Liver (tissue), 9 donors: ENCODE results near the gene NT5DC1. TPM values are rescaled to one million over a fixed set of nuclear protein-coding genes. Genes with fewer than 3 reads are reported as not detected.

Source experiments
- DNase-seq: peaks from one replicate; pipeline ENCODE4 v3.0.0-alpha.2; 2017; ENCODE audit warnings: low spot score
- H3K27ac ChIP-seq, 2 donors: one replicate each; pipeline ENCODE4 v1.7.0; 2013; ENCODE audit warnings: inconsistent platforms in 2 of 2, low read length in 2 of 2, control low read depth in 1 of 2, low read depth in 1 of 2, mild to moderate bottlenecking in 1 of 2
- H3K27me3 ChIP-seq, 4 donors: one replicate each; pipeline versions ENCODE4 v1.6.1 to v1.7.0; 2013; ENCODE audit warnings: low read length in 3 of 4, inconsistent platforms in 1 of 4, mild to moderate bottlenecking in 1 of 4, moderate library complexity in 1 of 4; ENCODE audit not compliant: control insufficient read depth in 4 of 4, insufficient read depth in 4 of 4
- H3K36me3 ChIP-seq, 4 donors: one replicate each; pipeline versions ENCODE4 v1.6.1 to v1.7.0; 2013; ENCODE audit warnings: low read length in 3 of 4, mild to moderate bottlenecking in 3 of 4, low read depth in 1 of 4, moderate library complexity in 1 of 4; ENCODE audit not compliant: control insufficient read depth in 4 of 4, insufficient read depth in 3 of 4
- H3K4me1 ChIP-seq, 4 donors: one replicate each; pipeline versions ENCODE4 v1.6.1 to v1.7.0; 2013; ENCODE audit warnings: low read length in 3 of 4, mild to moderate bottlenecking in 3 of 4, moderate library complexity in 1 of 4; ENCODE audit not compliant: control insufficient read depth in 4 of 4, insufficient read depth in 4 of 4
- H3K4me3 ChIP-seq, 3 donors: one replicate each; pipeline versions ENCODE4 v1.6.1 to v1.7.0; 2013; ENCODE audit warnings: low read length in 3 of 3, control low read depth in 1 of 3, low read depth in 1 of 3, mild to moderate bottlenecking in 1 of 3
- H3K9ac ChIP-seq, 2 donors: one replicate each; pipeline ENCODE4 v1.7.0; 2013; ENCODE audit warnings: low read length in 2 of 2, mild to moderate bottlenecking in 2 of 2, moderate library complexity in 2 of 2, control low read depth in 1 of 2, low read depth in 1 of 2
- H3K9me3 ChIP-seq, 4 donors: one replicate each; pipeline versions ENCODE4 v1.6.1 to v1.7.0; 2013; ENCODE audit warnings: low read length in 3 of 4; ENCODE audit not compliant: control insufficient read depth in 4 of 4
- ATF3 ChIP-seq: IDR thresholded peaks from 2 replicates; pipeline ENCODE4 v1.6.1; 2016; ENCODE audit warnings: antibody characterized with exemption
- FOXA1 ChIP-seq: IDR thresholded peaks from 2 replicates; pipeline ENCODE4 v1.6.1; 2016; ENCODE audit warnings: antibody characterized with exemption
- FOXA2 ChIP-seq: IDR thresholded peaks from 2 replicates; pipeline ENCODE4 v1.6.1; 2016; ENCODE audit warnings: antibody characterized with exemption
- GABPA ChIP-seq, 2 donors: IDR thresholded peaks in 1 of 2; conservative IDR thresholded peaks in 1 of 2; 2 replicates each; pipeline ENCODE4 v1.6.1; 2016; ENCODE audit warnings: antibody characterized with exemption in 2 of 2, mild to moderate bottlenecking in 1 of 2, moderate library complexity in 1 of 2
- HNF4A ChIP-seq, 2 donors: conservative IDR thresholded peaks; 2 replicates each; pipeline ENCODE4 v1.6.1; 2016; ENCODE audit warnings: antibody characterized with exemption in 2 of 2, mild to moderate bottlenecking in 2 of 2
- JUND ChIP-seq, 2 donors: IDR thresholded peaks; 2 replicates each; pipeline ENCODE4 v1.6.1; 2016; ENCODE audit warnings: antibody characterized with exemption in 2 of 2
- MAX ChIP-seq: IDR thresholded peaks from 2 replicates; pipeline ENCODE4 v1.6.1; 2016; ENCODE audit warnings: antibody characterized with exemption
- NR2F2 ChIP-seq: IDR thresholded peaks from 2 replicates; pipeline ENCODE4 v1.6.1; 2016; ENCODE audit warnings: antibody characterized with exemption
- RAD21 ChIP-seq, 2 donors: IDR thresholded peaks; 2 replicates each; pipeline ENCODE4 v1.6.1; 2016; ENCODE audit warnings: antibody characterized with exemption in 2 of 2, mild to moderate bottlenecking in 2 of 2
- REST ChIP-seq: IDR thresholded peaks from 2 replicates; pipeline ENCODE4 v1.6.1; 2016; ENCODE audit warnings: antibody characterized with exemption, mild to moderate bottlenecking
- RXRA ChIP-seq, 2 donors: IDR thresholded peaks; 2 replicates each; pipeline ENCODE4 v1.6.1; 2017 to 2018; ENCODE audit warnings: antibody characterized with exemption in 2 of 2, mild to moderate bottlenecking in 1 of 2
- SP1 ChIP-seq: IDR thresholded peaks from 2 replicates; pipeline ENCODE4 v1.6.1; 2018; ENCODE audit warnings: antibody characterized with exemption, mild to moderate bottlenecking
- TAF1 ChIP-seq: conservative IDR thresholded peaks from 2 replicates; pipeline ENCODE4 v1.6.1; 2016; ENCODE audit warnings: antibody characterized with exemption, mild to moderate bottlenecking
- YY1 ChIP-seq: IDR thresholded peaks from 2 replicates; pipeline ENCODE4 v1.6.1; 2016; ENCODE audit warnings: antibody characterized with exemption, mild to moderate bottlenecking
- WGBS: extraction: QIAGEN DNeasy Blood & Tissue Kit; methylation state at CpG from one replicate; pipeline ENCODE4 v1.1.7; 2013; 5-methylcytosine and 5-hydroxymethylcytosine counted together
- polyA plus RNA-seq, 2 donors: library from polyadenylated mRNA; stranded (reverse) in 1 of 2; unstranded in 1 of 2; fragments of 200-250 nt in 1 of 2; fragments of >200 nt in 1 of 2; fragmentation: Nextera tagmentation in 1 of 2; extraction: Ambion mirVana in 1 of 2; gene quantifications; one replicate each; pipeline versions ENCODE4 v1.2.1 to v1.2.3, GENCODE V29; 2013 to 2015
- total RNA-seq, 2 donors: library from RNA; depleted of rRNA; stranded (reverse); fragments of >200 nt; gene quantifications; one replicate each; pipeline ENCODE4 v1.2.3, GENCODE V29; 2014
- TF ChIP-seq, protein P1 (sequence below): fragments of 150-350 bp; IDR thresholded peaks from 2 replicates; pipeline ENCODE4 v1.5.1; 2017; ENCODE audit warnings: improper control_type of control experiment, low read depth, low read length; ENCODE audit not compliant: missing input control
- TF ChIP-seq, protein P2 (sequence below): IDR thresholded peaks from 2 replicates; pipeline ENCODE4 v1.6.1; 2016; ENCODE audit warnings: antibody characterized with exemption
- donor health status: healthy.
- donor health status: healthy.
- donor health status: healthy.
- donor health status: healthy.
- donor health status: healthy.

NT5DC1 gene
- total and polyA plus RNA-seq, 4 donors: 10.4 to 31.4 (median 23.3) TPM

GRCh38 chr6:116136373-116136772 lies 35.7 kb downstream of the NT5DC1 start:
- peaks cover 0 to 8% (median 0%) of the 10 kb centered on the region in 4 donors for H3K36me3 ChIP-seq
- no peak overlapping the region for H3K27ac ChIP-seq
- no peaks in the 10 kb centered on the region for H3K9me3 ChIP-seq
- no peaks in the 10 kb centered on the region for H3K27me3 ChIP-seq
- TF ChIP-seq GABPA (IDR thresholded peaks at IDR 0.05 in 1 of 2, conservative IDR thresholded peaks at IDR 0.05 in 1 of 2) (no peak), RXRA (IDR thresholded peaks at IDR 0.05) (no peak), TAF1 (no peak)
- DNase-seq: no peak
- 95% methylated on average over 1 of the region's 1 CpG for WGBS
- H3K4me1 ChIP-seq: no peaks in the 10 kb centered on the region
- no peak overlapping the region for H3K4me3 ChIP-seq
- H3K9ac ChIP-seq: no peak overlapping the region

DNA sequence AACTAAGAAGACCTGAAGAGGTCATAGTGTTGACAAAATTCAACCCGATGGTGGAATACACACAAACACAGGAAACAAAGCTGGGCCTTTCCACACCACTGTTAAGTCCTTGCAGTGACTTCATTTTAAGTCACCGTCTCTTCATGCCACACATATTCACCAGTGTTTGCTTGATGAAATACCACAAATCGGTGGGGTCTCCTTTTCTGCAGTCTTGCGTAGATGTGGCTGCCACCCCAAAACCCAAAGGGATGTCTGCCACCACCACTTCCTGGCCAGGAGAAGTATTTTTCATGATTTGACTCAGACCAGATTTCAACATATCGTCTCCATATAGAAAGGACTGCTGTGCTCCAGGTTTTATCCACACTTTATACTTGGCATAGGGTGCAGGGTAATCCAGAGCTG lies 36.3 kb downstream of the NT5DC1 start:
- no peak overlapping the region for H3K27ac ChIP-seq
- no peak for TF ChIP-seq MAX
- no peak for TF ChIP-seq ATF3
- TF ChIP-seq, protein P1, sequence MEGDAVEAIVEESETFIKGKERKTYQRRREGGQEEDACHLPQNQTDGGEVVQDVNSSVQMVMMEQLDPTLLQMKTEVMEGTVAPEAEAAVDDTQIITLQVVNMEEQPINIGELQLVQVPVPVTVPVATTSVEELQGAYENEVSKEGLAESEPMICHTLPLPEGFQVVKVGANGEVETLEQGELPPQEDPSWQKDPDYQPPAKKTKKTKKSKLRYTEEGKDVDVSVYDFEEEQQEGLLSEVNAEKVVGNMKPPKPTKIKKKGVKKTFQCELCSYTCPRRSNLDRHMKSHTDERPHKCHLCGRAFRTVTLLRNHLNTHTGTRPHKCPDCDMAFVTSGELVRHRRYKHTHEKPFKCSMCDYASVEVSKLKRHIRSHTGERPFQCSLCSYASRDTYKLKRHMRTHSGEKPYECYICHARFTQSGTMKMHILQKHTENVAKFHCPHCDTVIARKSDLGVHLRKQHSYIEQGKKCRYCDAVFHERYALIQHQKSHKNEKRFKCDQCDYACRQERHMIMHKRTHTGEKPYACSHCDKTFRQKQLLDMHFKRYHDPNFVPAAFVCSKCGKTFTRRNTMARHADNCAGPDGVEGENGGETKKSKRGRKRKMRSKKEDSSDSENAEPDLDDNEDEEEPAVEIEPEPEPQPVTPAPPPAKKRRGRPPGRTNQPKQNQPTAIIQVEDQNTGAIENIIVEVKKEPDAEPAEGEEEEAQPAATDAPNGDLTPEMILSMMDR: no peak

GRCh38 chr6:116139917-116140316 lies 39.3 kb downstream of the NT5DC1 start:
- WGBS: 98% methylated on average over 4 of the region's 4 CpGs
- Histone ChIP-seq H3K27me3 (no peaks in the 10 kb centered on the region), H3K36me3 (peaks cover 0 to 8% (median 0%) of the 10 kb centered on the region in 4 donors), H3K9me3 (no peaks in the 10 kb centered on the region), H3K4me1 (peaks cover 0 to 3% (median 0%) of the 10 kb centered on the region in 4 donors), H3K4me3 (no peak overlapping the region), H3K9ac (no peak overlapping the region), H3K27ac (no peak overlapping the region)
- no peak for DNase-seq
- TF ChIP-seq SP1 (no peak), JUND (IDR thresholded peaks at IDR 0.05) (no peak), NR2F2 (no peak), FOXA1 (no peak), TAF1 (no peak), YY1 (no peak), FOXA2 (no peak), HNF4A (conservative IDR thresholded peaks at IDR 0.05) (no peak), REST (no peak), MAX (no peak), RAD21 (IDR thresholded peaks at IDR 0.05) (no peak), ATF3 (no peak)
- TF ChIP-seq, protein P2, sequence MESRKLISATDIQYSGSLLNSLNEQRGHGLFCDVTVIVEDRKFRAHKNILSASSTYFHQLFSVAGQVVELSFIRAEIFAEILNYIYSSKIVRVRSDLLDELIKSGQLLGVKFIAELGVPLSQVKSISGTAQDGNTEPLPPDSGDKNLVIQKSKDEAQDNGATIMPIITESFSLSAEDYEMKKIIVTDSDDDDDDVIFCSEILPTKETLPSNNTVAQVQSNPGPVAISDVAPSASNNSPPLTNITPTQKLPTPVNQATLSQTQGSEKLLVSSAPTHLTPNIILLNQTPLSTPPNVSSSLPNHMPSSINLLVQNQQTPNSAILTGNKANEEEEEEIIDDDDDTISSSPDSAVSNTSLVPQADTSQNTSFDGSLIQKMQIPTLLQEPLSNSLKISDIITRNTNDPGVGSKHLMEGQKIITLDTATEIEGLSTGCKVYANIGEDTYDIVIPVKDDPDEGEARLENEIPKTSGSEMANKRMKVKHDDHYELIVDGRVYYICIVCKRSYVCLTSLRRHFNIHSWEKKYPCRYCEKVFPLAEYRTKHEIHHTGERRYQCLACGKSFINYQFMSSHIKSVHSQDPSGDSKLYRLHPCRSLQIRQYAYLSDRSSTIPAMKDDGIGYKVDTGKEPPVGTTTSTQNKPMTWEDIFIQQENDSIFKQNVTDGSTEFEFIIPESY: no peak
- TF ChIP-seq, protein P1: no peak

More for the DNA sequence above, 36.3 kb downstream of the NT5DC1 start:
- no peaks in the 10 kb centered on the region for H3K27me3 ChIP-seq
- 90% methylated on average over 5 of the region's 5 CpGs for WGBS
- no peak overlapping the region for H3K4me3 ChIP-seq
- H3K9ac ChIP-seq: no peak overlapping the region
- peaks cover 0 to 8% (median 0%) of the 10 kb centered on the region in 4 donors for H3K36me3 ChIP-seq
- H3K9me3 ChIP-seq: no peaks in the 10 kb centered on the region
- DNase-seq: no peak
- no peaks in the 10 kb centered on the region for H3K4me1 ChIP-seq
